Measurements from ENCODE around the gene DMPK. TPM values are rescaled to one million over a fixed set of nuclear protein-coding genes. Genes with fewer than 3 reads are reported as not detected.
A peak's percentile ranks its signal among the peaks of the same experiment; 100 is the strongest.

Gene DMPK
- total and polyA plus RNA-seq, 2 of the 4 experiments (the other 2 are of a cell fraction) = 7.9 to 50.7 TPM

DNA sequence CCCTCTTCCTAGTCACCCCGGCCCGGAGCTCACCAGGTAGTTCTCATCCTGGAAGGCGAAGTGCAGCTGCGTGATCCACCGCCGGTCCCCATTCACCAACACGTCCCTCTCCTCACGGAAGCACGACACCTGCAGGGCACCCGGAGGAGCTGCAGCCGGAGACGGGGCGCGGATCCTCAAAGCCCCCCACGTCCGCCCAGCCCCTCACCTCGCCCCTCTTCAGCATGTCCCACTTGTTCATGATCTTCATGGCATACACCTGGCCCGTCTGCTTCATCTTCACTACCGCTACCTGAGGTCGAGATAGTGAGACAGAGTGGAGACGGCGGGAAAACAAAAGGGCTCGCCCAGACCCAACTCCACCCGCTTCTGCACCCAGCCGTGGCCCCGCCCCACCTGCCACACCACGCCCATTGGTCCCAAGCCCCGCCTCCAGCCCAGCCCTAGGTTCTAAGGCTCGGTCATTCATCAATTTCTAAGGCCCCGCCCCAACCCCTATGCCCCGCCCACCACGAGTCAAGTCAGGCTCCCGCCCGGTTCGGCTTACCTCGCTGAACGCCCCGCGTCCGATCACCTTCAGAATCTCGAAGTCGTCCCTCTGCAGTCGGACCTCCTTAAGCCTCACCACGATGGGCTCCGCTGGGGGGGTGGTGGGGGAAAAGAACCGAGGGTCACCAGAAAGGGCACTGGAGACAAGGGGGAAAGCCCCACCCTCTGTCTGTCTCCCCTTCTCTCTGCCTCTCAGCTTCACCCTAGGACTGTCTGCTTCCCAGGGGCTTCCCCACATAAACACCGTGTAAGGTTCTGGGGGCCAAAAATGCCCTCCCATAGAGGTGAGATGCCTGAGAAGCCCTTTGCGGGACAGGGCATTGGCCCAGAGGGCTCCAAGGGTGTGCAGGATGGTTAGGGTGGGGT lies 2.8 kb downstream of the DMPK start:
- H3K14ac ChIP-seq (replicated peaks; ENCODE audit: low read depth, low read length) = no peak overlapping the region
- CTCF ChIA-PET = no interaction called here
- intact Hi-C loops (cut with micrococcal nuclease) = no loop called here
- TF ChIP-seq FOS (IDR thresholded peaks at IDR 0.05; ENCODE audit: low read depth, low read length) (no peak), POLR2A (IDR thresholded peaks at IDR 0.05; ENCODE audit: low read depth, low read length) (no peak), CHD1 (IDR thresholded peaks at IDR 0.05; ENCODE audit: low read depth, low read length) (no peak), RFX5 (IDR thresholded peaks at IDR 0.05; ENCODE audit: low read depth, low read length) (no peak), RAD21 (IDR thresholded peaks at IDR 0.05; ENCODE audit: low read length) (no peak), SMC3 (IDR thresholded peaks at IDR 0.05; ENCODE audit: low read depth, low read length) (no peak), MAZ (IDR thresholded peaks at IDR 0.05; ENCODE audit: borderline replicate concordance, low read depth, low read length) (no peak), CEBPB (IDR thresholded peaks at IDR 0.05; ENCODE audit: low read depth, low read length) (no peak), MXI1 (IDR thresholded peaks at IDR 0.05; ENCODE audit: borderline replicate concordance, low read depth, low read length) (no peak), RCOR1 (IDR thresholded peaks at IDR 0.05; ENCODE audit: insufficient replicate concordance, low read length) (no peak), BHLHE40 (IDR thresholded peaks at IDR 0.05; ENCODE audit: low read depth, low read length) (no peak)
- TF ChIP-seq, protein P1, sequence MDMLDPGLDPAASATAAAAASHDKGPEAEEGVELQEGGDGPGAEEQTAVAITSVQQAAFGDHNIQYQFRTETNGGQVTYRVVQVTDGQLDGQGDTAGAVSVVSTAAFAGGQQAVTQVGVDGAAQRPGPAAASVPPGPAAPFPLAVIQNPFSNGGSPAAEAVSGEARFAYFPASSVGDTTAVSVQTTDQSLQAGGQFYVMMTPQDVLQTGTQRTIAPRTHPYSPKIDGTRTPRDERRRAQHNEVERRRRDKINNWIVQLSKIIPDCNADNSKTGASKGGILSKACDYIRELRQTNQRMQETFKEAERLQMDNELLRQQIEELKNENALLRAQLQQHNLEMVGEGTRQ (IDR thresholded peaks at IDR 0.05; ENCODE audit: low read depth, low read length) = no peak
- TF ChIP-seq, protein P2, sequence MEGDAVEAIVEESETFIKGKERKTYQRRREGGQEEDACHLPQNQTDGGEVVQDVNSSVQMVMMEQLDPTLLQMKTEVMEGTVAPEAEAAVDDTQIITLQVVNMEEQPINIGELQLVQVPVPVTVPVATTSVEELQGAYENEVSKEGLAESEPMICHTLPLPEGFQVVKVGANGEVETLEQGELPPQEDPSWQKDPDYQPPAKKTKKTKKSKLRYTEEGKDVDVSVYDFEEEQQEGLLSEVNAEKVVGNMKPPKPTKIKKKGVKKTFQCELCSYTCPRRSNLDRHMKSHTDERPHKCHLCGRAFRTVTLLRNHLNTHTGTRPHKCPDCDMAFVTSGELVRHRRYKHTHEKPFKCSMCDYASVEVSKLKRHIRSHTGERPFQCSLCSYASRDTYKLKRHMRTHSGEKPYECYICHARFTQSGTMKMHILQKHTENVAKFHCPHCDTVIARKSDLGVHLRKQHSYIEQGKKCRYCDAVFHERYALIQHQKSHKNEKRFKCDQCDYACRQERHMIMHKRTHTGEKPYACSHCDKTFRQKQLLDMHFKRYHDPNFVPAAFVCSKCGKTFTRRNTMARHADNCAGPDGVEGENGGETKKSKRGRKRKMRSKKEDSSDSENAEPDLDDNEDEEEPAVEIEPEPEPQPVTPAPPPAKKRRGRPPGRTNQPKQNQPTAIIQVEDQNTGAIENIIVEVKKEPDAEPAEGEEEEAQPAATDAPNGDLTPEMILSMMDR (conservative IDR thresholded peaks at IDR 0.05; ENCODE audit: low read depth, low read length) = no peak
- TF ChIP-seq, protein P3, sequence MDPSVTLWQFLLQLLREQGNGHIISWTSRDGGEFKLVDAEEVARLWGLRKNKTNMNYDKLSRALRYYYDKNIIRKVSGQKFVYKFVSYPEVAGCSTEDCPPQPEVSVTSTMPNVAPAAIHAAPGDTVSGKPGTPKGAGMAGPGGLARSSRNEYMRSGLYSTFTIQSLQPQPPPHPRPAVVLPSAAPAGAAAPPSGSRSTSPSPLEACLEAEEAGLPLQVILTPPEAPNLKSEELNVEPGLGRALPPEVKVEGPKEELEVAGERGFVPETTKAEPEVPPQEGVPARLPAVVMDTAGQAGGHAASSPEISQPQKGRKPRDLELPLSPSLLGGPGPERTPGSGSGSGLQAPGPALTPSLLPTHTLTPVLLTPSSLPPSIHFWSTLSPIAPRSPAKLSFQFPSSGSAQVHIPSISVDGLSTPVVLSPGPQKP (IDR thresholded peaks at IDR 0.05; ENCODE audit: borderline replicate concordance, low read depth, low read length) = no peak

More for the DNA sequence above, 2.8 kb downstream of the DMPK start:
- H3K4ac ChIP-seq (ENCODE audit: low read depth, low read length) = no peak overlapping the region
- POLR2A ChIA-PET (ENCODE audit: unreplicated experiment) = no interaction called here
- no peak overlapping the region for H2BK20ac ChIP-seq (ENCODE audit: low read depth, low read length)
- no peak overlapping the region for H2BK15ac ChIP-seq (ENCODE audit: low read depth, low read length)
- H2BK120ac ChIP-seq (ENCODE audit: low read depth, low read length) = no peak overlapping the region
- H4K91ac ChIP-seq (ENCODE audit: insufficient read depth, low read depth, low read length) = no peak overlapping the region
- H3K27ac ChIP-seq (ENCODE audit: insufficient read depth, low read length) = no peak overlapping the region
- no peak overlapping the region for H4K5ac ChIP-seq (ENCODE audit: low read depth, low read length)
- dilution Hi-C loops (cut with HindIII; ENCODE audit: low sequenced_read_pairs, unreplicated experiment) (no loop called here), in situ Hi-C loops (cut with MboI; ENCODE audit: low sequenced_read_pairs) (no loop called here)
- no peak overlapping the region; the same call in 1 of the 2 replicates for H2AK5ac ChIP-seq (ENCODE audit: low read depth, low read length)
- H3K9me3 ChIP-seq (ENCODE audit: control insufficient read depth, insufficient read depth, low read length) = no peaks in the 10 kb centered on the region
- H2AK9ac ChIP-seq (replicated peaks; ENCODE audit: low read depth, low read length, poor library complexity) = peak overlapping the region; percentile 70
- no peak overlapping the region for H2BK5ac ChIP-seq (ENCODE audit: low read depth, low read length, poor library complexity, severe bottlenecking)
- H3K4me3 ChIP-seq (ENCODE audit: insufficient read depth, low read depth, low read length) = no peak overlapping the region
- H3K4me1 ChIP-seq (ENCODE audit: control insufficient read depth, insufficient read depth, low read length) = peaks cover 28% of the 10 kb centered on the region
- H3K9ac ChIP-seq (ENCODE audit: low read depth, low read length) = no peak overlapping the region
- H3K36me3 ChIP-seq (ENCODE audit: control insufficient read depth, insufficient read depth, low read length) = peaks cover 33% of the 10 kb centered on the region
- peaks cover 30% of the 10 kb centered on the region for H4K20me1 ChIP-seq (ENCODE audit: insufficient read depth, low read length)
- no peaks in the 10 kb centered on the region for H3K27me3 ChIP-seq (ENCODE audit: control insufficient read depth, insufficient read depth, low read length)
- H3K9me1 ChIP-seq (ENCODE audit: insufficient read depth, low read length) = peaks cover 15% of the 10 kb centered on the region
- no peak overlapping the region for H3K18ac ChIP-seq (ENCODE audit: low read depth, low read length)
- ATAC-seq (ENCODE audit: low read depth) (peak; percentile 16; the same call in 1 of the 2 replicates), DNase-seq (no peak)
- peaks cover 23 to 66% of the 10 kb centered on the region in 2 experiments for H3K79me1 ChIP-seq (ENCODE audit: low read depth in 1 of 2, low read length in 2 of 2)
- no peak overlapping the region for H3K56ac ChIP-seq (ENCODE audit: extremely low read depth, insufficient read depth, low read length)
- H4K8ac ChIP-seq (ENCODE audit: low read depth in 2 of 2, low read length in 2 of 2) = no peak overlapping the region
- H3K4me2 ChIP-seq (ENCODE audit: low read depth, low read length) = no peak overlapping the region
- 48% methylated on average over 18 of the region's 48 CpGs; no CpG with 5 or more reads in 1 of the 2 experiments for WGBS, 2 experiments (ENCODE audit: extremely low coverage in 2 of 2, insufficient read length in 1 of 2)
- 0 out of 2 replicates have a peak overlapping the region, but pooled peaks have one; percentile 60 for H3K23ac ChIP-seq (ENCODE audit: low read depth, low read length)
- no peak overlapping the region for H2AFZ ChIP-seq (replicated peaks; ENCODE audit: low read length, poor library complexity)
- no TSS peak for BruUV-seq (replicated peaks)
